Activated naive CD4-positive, alpha-beta T cell treated with anti-CD3 and anti-CD28 coated beads, Interleukin-2, amount 10 ng/mL, durations not matched to agents 7 days and 5 days (primary cell): ENCODE results near the gene INKA1.

Experiments used
- CTCF ChIA-PET: fragments of 350-600 bp; sonication (Branson Sonifier 250); formaldehyde crosslinking; loops from one replicate; lab custom pipeline; 2021; ENCODE audit warnings: antibody characterized with exemption; lab: Charles Lee
- DNase-seq: peaks from one replicate; pipeline ENCODE4 v3.0.0-alpha.2; 2020
- H3K27ac Mint-ChIP-seq: one replicate; pipeline ENCODE4 v1.8.0; 2021; ENCODE audit warnings: mild to moderate bottlenecking, moderate library complexity, mixed read lengths
- H3K27me3 Mint-ChIP-seq: one replicate; pipeline ENCODE4 v1.8.0; 2021; ENCODE audit warnings: mild to moderate bottlenecking, mixed read lengths
- H3K36me3 Mint-ChIP-seq: one replicate; pipeline ENCODE4 v1.8.0; 2021; ENCODE audit warnings: mixed read lengths
- H3K4me1 Mint-ChIP-seq: one replicate; pipeline ENCODE4 v1.8.0; 2021; ENCODE audit warnings: mixed read lengths
- H3K4me3 Mint-ChIP-seq: one replicate; pipeline ENCODE4 v1.8.0; 2021; ENCODE audit warnings: mild to moderate bottlenecking, moderate library complexity, mixed read lengths
- H3K9me3 Mint-ChIP-seq: one replicate; pipeline ENCODE4 v1.8.0; 2021; ENCODE audit warnings: mixed read lengths

Gene INKA1

DNA sequence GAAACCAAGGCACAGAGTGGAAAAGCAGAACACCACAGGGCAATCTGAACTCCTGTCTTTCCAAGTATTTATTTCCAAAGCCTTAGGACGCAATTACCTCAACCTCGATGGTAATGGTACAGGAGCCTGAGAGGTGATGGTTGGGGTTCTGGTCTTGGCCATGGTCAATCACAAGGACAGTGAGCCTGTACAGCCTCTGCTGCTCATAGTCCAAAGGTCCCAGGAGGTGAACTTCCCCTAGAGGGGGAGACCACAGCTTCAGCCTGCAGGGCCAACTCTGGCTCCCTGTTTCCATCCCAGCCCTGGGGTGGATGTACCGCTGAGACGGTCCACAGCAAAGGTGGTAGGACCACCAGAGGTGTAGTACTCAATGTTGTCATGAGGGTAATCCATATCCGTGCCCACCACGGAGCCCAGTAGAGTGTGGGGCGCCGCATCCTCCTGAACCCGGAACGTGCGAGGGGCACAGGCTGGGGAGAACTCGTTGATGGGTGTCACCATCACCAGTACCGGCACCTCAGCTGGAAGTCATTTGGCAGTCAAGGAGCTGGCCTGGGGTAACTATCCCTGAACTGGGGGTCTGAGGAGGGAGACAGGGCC lies 9.5 kb upstream of the INKA1 start:
- peaks cover 58% of the 10 kb centered on the region for H3K27me3 Mint-ChIP-seq
- peaks cover 7% of the 10 kb centered on the region for H3K4me1 Mint-ChIP-seq
- H3K9me3 Mint-ChIP-seq = no peaks in the 10 kb centered on the region
- CTCF ChIA-PET = no interaction called here
- DNase-seq = no peak
- H3K4me3 Mint-ChIP-seq = no peak overlapping the region
- no peak overlapping the region for H3K27ac Mint-ChIP-seq
- no peaks in the 10 kb centered on the region for H3K36me3 Mint-ChIP-seq

DNA sequence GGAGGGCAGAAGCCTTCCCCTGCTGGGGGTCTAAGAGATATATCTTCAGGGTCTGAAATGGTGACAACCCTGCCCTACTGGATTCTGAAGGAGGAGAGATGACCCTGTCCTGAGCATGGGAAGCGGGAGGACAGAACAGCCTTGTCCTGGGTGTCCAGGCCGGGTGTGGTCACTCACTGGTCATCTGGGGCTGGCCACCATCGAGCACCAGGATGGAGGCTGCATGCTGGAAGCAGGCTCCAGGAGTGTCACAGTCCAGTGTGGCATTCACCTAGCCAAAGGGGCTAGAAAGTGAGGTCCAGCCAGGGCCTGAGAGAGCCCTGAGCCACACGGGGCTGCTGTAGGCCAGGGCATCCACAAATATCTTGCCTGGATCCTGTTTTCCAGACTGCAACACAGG lies 8.6 kb upstream of the INKA1 start:
- H3K4me1 Mint-ChIP-seq = peaks cover 7% of the 10 kb centered on the region
- no peak overlapping the region for H3K4me3 Mint-ChIP-seq
- no peak overlapping the region for H3K27ac Mint-ChIP-seq
- no peaks in the 10 kb centered on the region for H3K36me3 Mint-ChIP-seq
- H3K9me3 Mint-ChIP-seq = no peaks in the 10 kb centered on the region
- CTCF ChIA-PET = no interaction called here
- no peak for DNase-seq
- H3K27me3 Mint-ChIP-seq = peaks cover 66% of the 10 kb centered on the region

DNA sequence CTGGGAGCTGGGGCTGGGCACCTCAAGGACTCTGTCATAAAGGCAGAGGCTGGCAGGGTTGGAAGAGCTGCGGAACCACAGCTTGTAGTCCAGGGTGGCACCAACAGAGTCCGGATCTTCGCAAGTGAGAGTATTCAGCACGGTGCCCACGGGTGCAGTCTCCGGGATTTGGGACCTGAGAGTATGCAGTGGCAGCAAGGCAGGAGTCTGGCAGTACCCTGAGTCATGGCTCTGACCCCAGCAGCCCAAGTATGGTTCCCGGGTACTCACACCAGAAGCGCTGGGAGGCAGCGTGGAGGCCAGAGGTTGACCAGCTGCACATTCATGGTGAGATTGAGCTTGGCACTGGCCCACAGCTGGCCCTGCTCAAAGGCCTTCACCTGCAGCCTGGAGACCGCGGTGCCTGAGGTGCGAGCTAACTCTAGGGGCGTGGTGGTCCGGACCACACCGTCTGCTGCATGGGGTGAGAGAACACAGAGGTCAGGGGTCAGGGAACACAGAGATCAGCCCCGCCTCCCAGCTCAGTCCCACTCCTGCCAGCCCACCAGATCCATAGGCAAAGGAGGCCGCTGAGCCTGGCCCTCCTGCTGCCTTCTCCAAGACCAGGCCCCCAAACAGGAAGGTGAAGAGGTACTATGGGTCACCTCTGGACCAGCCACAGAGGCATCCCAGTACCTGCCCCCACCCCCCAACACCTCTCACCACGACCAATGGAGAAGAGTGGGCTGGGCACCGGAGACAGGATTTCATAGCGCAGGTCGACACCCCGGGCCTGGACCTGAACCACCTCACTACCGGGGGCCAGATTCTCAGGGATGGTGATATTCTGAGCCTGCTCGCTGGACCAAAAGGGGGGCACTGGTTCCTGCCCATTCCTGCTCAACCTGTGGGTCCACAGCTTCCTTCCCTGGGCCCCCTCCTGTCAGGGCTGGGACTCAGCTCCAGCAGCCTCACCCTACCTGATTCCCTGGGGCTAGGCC lies 7.8 kb upstream of the INKA1 start:
- Mint-ChIP-seq H3K27me3 (peaks cover 69% of the 10 kb centered on the region), H3K4me3 (no peak overlapping the region), H3K4me1 (peaks cover 2% of the 10 kb centered on the region), H3K27ac (no peak overlapping the region), H3K9me3 (no peaks in the 10 kb centered on the region), H3K36me3 (no peaks in the 10 kb centered on the region)
- CTCF ChIA-PET = interaction anchor here (1.1 to 1.3 kb wide), 2 partner anchors 43 to 44 kb away, joined by 3 read pairs; no protein-coding TSS in a partner anchor
- DNase-seq = no peak

DNA sequence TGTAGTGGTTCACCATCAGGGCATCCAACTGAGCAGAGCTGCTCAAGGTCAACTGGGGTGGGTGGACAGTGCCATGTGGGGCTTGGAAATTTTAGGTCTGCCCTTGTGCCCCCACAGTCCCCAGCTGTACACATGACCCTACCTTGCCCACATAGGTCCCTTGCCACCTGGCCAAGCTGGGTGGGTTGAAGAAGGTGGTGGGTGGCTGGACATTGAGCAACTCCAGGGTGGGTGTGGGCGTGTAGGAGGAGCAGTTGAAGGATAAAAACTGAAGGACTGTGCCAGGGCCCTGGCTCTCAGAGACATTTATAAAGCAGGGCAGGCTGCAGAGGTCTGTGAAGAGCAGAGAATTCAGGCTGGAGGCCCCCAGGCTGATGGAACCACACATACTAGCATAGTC lies 4.0 kb upstream of the INKA1 start:
- H3K9me3 Mint-ChIP-seq = no peaks in the 10 kb centered on the region
- H3K4me1 Mint-ChIP-seq = peaks cover 18% of the 10 kb centered on the region
- CTCF ChIA-PET = interaction anchor here (1.1 to 15.9 kb wide), 2 partner anchors 38 to 55 kb away, joined by 3 to 225 read pairs; no protein-coding TSS in a partner anchor
- H3K27ac Mint-ChIP-seq = no peak overlapping the region
- peaks cover 81% of the 10 kb centered on the region for H3K27me3 Mint-ChIP-seq
- H3K36me3 Mint-ChIP-seq = no peaks in the 10 kb centered on the region
- DNase-seq = no peak
- H3K4me3 Mint-ChIP-seq = no peak overlapping the region

DNA sequence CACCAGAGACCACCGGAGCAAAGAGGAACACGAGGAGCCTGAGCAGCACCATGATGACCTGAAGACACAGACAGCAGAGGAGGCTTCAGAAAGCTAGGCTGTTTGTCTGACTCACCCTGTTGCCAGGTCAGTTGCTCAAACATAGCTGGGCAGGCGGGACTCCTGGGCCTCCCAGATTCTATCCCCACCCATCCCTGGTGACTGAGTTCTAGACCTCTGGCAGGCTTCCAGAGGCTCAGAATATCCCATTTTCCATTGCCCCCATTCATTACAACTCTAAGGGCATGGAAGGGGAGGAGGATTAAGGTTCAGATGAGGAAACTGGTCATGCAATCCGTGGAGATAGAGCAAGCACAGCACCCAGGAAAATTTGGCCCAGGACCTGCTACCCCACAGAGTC lies 3.3 kb upstream of the INKA1 start, which contains the start of gene CDHR4:
CDHR4 (minus strand) TSS at position 113 of the 400 bp plus-strand sequence; CDS start at position 52, 61 bp downstream.
- H3K4me3 Mint-ChIP-seq = no peak within 1 kb of the TSS
- H3K27ac Mint-ChIP-seq = no peak within 1 kb of the TSS
- no peak for DNase-seq
- H3K4me1 Mint-ChIP-seq = peaks cover 20% of the 10 kb centered on the region
- CTCF ChIA-PET = interaction anchor here (1.0 to 15.9 kb wide), 2 partner anchors 14 to 37 kb away, joined by 3 to 225 read pairs; partner anchors contain the start of gene UBA7
- H3K27me3 Mint-ChIP-seq = peaks cover 87% of the 10 kb centered on the region
- no peaks in the 10 kb centered on the region for H3K36me3 Mint-ChIP-seq
- no peaks in the 10 kb centered on the region for H3K9me3 Mint-ChIP-seq

DNA sequence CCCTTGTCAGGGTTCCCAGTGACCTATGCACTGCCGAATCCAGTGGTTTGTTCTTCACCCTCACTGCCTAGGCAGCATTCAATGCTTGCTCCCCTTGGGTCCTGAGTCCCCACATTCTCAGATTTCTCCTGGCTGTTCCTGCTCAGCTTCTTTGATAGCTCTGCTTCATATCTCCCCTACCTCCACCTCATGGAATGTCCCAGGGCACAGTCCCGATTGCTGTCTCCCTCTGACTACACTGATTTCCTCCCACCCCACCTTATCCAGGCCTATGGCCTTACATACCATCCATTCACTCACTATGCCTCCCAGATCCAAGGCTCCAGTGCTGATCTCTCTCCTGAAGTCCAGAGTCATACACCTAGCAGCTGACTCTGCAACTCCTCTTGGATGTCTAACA lies 1.9 kb upstream of the INKA1 start:
- Mint-ChIP-seq H3K4me3 (no peak overlapping the region), H3K36me3 (peaks cover 2% of the 10 kb centered on the region), H3K9me3 (no peaks in the 10 kb centered on the region), H3K4me1 (peaks cover 29% of the 10 kb centered on the region), H3K27ac (no peak overlapping the region), H3K27me3 (peaks cover 81% of the 10 kb centered on the region)
- CTCF ChIA-PET = interaction anchor here (0.9 to 15.9 kb wide), 5 partner anchors 19 to 110 kb away, joined by 3 to 225 read pairs (median 6); no protein-coding TSS in a partner anchor
- DNase-seq = no peak

DNA sequence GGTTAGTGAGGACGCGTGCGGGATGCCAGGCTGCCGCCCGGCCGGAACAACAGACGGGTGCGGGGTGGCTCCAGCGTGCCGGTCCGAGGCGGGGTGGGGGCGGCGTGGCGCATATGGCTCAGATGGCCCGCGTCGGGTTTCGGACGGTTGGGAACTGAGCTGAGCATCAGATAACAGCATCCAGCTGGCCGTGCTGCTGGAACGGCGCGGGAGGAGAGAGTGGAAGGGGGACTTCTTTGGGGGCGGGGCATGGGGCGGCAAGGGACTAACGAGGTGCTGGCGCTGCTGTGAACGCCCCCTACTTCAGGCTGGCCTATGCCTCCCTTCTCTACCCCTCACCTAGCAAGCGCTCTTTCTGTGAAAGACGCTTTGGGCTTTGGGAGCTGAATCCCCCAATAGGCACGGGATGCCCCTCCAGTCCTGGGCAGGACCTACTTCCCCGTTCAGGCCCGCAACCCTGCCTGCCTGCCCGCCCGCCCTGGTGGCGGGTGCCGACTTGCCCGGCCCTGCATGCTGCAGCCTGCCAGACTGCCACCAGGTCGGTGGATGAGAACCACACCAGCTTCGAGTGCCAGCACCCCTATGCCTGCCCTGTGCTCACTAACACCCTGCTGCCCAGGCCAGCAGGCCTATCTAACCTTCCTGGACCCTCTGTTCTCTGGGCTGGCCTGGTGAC lies 542 bp downstream of the INKA1 start:
- CTCF ChIA-PET = interaction anchor here (0.8 to 15.9 kb wide), 12 partner anchors 10 to 400 kb away, joined by 3 to 225 read pairs (median 4); partner anchors contain the start of genes AMIGO3, RBM5 and UBA7
- no peaks in the 10 kb centered on the region for H3K9me3 Mint-ChIP-seq
- H3K27me3 Mint-ChIP-seq = peaks cover 63% of the 10 kb centered on the region
- H3K4me1 Mint-ChIP-seq = peaks cover 53% of the 10 kb centered on the region
- H3K27ac Mint-ChIP-seq = no peak overlapping the region
- peak; percentile 64 for DNase-seq
- peak overlapping the region; percentile 68 for H3K4me3 Mint-ChIP-seq
- H3K36me3 Mint-ChIP-seq = peaks cover 11% of the 10 kb centered on the region

DNA sequence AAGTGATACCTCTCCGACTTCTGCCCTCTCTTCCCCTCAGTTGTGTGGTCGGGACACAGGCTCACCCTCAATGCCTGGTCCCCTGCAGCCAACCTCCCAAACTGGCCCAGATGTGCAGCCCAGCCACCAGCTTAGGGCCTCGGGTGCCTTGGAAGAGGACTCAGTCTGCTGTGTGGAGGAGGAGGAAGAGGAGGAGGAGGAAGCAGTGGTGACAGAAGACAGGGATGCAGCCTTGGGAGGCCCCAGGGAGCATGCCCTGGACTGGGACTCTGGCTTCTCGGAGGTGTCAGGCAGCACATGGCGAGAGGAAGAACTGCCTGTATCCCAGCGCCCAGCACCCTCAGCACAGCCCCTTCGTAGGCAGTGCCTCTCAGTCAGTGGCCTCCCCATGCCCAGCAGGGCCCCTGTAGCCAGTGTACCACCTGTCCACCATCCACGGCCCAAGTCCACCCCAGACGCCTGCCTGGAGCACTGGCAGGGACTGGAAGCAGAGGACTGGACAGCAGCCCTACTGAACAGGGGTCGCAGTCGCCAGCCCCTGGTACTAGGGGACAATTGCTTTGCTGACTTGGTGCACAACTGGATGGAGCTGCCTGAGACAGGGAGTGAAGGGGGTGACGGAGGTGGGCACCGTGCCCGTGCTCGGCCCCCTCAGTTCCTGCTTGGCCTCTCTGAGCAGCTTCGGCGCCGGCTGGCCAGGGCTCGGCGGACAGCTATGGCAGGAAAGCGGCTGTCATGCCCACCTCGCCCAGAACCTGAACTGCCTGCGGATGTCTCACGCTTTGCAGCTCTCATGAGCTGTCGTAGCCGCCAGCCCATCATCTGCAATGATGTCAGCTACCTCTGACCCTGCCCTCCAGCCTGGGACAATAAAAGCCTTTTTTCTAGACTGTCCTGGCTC lies 1.3 kb downstream of the INKA1 start:
- H3K9me3 Mint-ChIP-seq = no peaks in the 10 kb centered on the region
- peaks cover 56% of the 10 kb centered on the region for H3K27me3 Mint-ChIP-seq
- peaks cover 15% of the 10 kb centered on the region for H3K36me3 Mint-ChIP-seq
- CTCF ChIA-PET = interaction anchor here (0.8 to 15.9 kb wide), 6 partner anchors 9 to 285 kb away, joined by 3 to 225 read pairs (median 8); partner anchors contain the start of genes AMIGO3, RBM5 and UBA7
- peaks cover 54% of the 10 kb centered on the region for H3K4me1 Mint-ChIP-seq
- H3K27ac Mint-ChIP-seq = no peak overlapping the region
- no peak for DNase-seq
- peak overlapping the region; percentile 68 for H3K4me3 Mint-ChIP-seq

DNA sequence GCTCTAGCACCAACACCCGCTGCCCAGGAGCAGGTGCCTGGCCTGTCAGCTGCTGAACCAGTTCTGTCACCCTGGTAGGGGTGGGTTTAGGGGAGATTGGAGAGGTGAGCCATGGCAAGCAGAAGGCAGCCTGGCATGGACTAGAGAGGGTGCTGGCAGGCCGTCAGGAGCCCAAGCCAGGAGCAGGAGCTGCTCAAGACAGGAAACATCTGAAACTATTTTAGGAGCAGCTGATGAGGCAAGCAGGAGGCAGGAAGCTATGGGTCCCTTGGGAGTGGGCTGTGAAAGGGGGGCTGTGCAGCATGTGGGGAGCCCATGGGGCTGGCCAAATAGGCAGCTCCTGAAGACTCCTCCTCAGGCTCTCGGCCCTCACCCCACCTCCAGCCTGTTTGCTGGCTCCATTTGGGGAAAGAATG lies 2.3 kb downstream of the INKA1 start:
- DNase-seq = no peak
- peaks cover 46% of the 10 kb centered on the region for H3K27me3 Mint-ChIP-seq

DNA sequence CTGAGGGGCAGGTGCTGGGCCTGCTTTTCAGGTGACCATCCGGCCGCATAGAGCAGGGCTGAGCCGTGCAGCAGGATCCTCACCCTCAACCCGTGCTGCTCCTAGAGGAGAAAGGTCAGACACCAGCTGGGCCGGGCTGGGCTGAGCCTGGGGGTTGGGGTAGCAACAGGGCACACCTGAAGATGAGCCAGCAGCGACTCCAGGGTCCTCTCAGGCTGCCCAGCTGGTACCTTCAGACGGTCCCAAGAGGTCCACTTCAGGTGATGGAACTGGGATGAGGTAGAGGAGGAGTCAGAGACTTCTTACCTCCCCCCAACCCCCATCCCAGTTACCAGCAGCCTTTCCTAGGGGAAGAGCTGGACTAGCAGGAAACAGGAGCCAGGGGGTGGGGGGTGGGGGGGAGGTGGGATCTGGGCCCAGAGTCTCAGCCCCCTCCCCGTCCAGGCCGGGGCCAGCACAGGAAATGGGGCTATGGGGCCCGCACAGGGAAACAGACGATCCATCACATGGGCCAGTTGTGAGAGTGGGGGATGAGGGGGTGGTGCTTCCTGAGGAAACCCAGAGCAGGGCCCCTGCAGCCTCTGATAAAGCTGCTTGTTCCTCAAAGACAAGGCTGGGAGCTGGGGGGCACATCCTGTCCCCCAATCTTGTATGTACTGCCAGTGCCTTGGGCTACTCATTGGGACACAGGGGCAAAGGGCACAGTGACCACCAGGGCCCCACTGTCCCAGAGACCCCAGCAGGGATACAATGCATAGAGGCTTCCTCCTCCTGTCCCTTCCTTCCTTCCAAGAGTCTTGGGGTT lies 3.0 kb downstream of the INKA1 start:
- peak; percentile 51 for DNase-seq
- peaks cover 38% of the 10 kb centered on the region for H3K27me3 Mint-ChIP-seq
- CTCF ChIA-PET = interaction anchor here (15.9 kb wide), 1 partner anchor 31 kb away, joined by 225 read pairs; no protein-coding TSS in a partner anchor
- peaks cover 54% of the 10 kb centered on the region for H3K4me1 Mint-ChIP-seq
- no peaks in the 10 kb centered on the region for H3K9me3 Mint-ChIP-seq
- peaks cover 27% of the 10 kb centered on the region for H3K36me3 Mint-ChIP-seq
- H3K4me3 Mint-ChIP-seq = no peak overlapping the region
- H3K27ac Mint-ChIP-seq = no peak overlapping the region

More for the DNA sequence above, 2.3 kb downstream of the INKA1 start:
- Mint-ChIP-seq H3K27ac (peak overlapping the region; percentile 66), H3K4me1 (peaks cover 54% of the 10 kb centered on the region), H3K9me3 (no peaks in the 10 kb centered on the region), H3K4me3 (no peak overlapping the region), H3K36me3 (peaks cover 23% of the 10 kb centered on the region)
- CTCF ChIA-PET = interaction anchor here (1.1 to 15.9 kb wide), 3 partner anchors 8 to 32 kb away, joined by 3 to 225 read pairs (median 25); partner anchors contain the start of gene UBA7

DNA sequence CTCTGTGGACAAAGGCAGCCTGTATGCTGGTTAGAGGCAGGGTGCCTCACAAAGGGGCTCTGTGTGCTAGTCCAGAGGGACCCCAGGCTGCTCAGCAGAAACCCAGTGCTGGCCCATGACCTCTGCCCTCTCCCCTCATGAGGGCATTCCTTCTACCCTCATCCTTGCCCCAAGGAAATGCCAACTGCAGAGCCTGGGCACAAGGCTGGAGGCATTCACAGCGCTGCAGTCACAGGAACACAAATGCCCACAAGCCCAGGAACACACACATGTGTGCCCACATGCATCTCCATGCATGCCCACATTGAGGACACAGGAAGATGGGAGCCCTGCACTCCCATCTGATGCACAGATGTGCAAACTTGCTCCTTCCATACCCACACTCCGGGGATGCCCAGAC lies 3.8 kb downstream of the INKA1 start:
- peak overlapping the region; percentile 11 for H3K27ac Mint-ChIP-seq
- DNase-seq = no peak
- CTCF ChIA-PET = interaction anchor here (15.9 kb wide), 1 partner anchor 30 kb away, joined by 225 read pairs; no protein-coding TSS in a partner anchor

More for the DNA sequence above, 3.8 kb downstream of the INKA1 start:
- H3K9me3 Mint-ChIP-seq = no peaks in the 10 kb centered on the region
- H3K36me3 Mint-ChIP-seq = peaks cover 35% of the 10 kb centered on the region
- peaks cover 31% of the 10 kb centered on the region for H3K27me3 Mint-ChIP-seq
- H3K4me3 Mint-ChIP-seq = no peak overlapping the region
- peaks cover 56% of the 10 kb centered on the region for H3K4me1 Mint-ChIP-seq
